AG04449 (cell line): ENCODE results near the gene PPM1J.
"Not testable (repeated sequence)": the region's sequence is repeated elsewhere in the genome, so short reads cannot be mapped to it uniquely, and the experiment has no call there.

Experiments used
- CTCF ChIA-PET: fragments of 350-600 bp; formaldehyde crosslinking; extraction: SDS; loops from one replicate; lab custom pipeline; 2021; ENCODE audit warnings: antibody characterized with exemption; lab: Yijun Ruan, JAX
- POLR2A ChIA-PET: fragments of 400-600, 350-600 bp; formaldehyde crosslinking; extraction: SDS; loops from one replicate; lab custom pipeline; 2020; ENCODE audit warnings: antibody characterized with exemption, inconsistent platforms; lab: Yijun Ruan, JAX
- DNase-seq: peaks from one replicate; pipeline ENCODE4 v3.0.0-alpha.2; 2010; ENCODE audit warnings: low read depth, low spot score
- H3K4me3 ChIP-seq: 2 replicates; pipeline ENCODE4 v1.5.1; 2011; ENCODE audit warnings: low read depth, mild to moderate bottlenecking, control low read depth, low read length
- TF ChIP-seq, protein P1 (sequence below): IDR thresholded peaks from one replicate; pipeline ENCODE4 v1.5.1; 2011; ENCODE audit warnings: mild to moderate bottlenecking, moderate library complexity, low read length, control low read depth, inconsistent platforms; ENCODE audit not compliant: insufficient read depth; ENCODE audit errors: missing control alignments

PPM1J gene

DNA sequence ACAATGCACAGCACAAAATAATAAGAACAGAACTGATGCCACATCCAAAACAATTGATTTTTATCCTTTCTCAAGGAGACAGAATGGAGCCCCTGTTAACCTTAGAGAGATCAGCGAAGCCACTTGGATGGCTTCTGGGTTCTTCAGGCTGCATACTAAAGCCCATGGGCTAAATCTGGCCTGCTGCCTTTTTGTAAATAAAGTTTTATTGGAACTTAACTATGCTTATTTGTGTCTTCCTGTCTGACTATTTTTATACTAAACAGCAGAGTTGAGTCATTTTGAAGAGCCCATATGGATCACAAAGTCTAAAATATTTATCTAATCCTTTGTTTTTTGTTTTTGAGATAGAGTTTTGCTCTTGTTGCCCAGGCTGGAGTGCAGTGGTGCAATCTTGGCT is 16.3 kb upstream of the PPM1J start:
- TF ChIP-seq, protein P1, sequence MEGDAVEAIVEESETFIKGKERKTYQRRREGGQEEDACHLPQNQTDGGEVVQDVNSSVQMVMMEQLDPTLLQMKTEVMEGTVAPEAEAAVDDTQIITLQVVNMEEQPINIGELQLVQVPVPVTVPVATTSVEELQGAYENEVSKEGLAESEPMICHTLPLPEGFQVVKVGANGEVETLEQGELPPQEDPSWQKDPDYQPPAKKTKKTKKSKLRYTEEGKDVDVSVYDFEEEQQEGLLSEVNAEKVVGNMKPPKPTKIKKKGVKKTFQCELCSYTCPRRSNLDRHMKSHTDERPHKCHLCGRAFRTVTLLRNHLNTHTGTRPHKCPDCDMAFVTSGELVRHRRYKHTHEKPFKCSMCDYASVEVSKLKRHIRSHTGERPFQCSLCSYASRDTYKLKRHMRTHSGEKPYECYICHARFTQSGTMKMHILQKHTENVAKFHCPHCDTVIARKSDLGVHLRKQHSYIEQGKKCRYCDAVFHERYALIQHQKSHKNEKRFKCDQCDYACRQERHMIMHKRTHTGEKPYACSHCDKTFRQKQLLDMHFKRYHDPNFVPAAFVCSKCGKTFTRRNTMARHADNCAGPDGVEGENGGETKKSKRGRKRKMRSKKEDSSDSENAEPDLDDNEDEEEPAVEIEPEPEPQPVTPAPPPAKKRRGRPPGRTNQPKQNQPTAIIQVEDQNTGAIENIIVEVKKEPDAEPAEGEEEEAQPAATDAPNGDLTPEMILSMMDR = no peak

DNA sequence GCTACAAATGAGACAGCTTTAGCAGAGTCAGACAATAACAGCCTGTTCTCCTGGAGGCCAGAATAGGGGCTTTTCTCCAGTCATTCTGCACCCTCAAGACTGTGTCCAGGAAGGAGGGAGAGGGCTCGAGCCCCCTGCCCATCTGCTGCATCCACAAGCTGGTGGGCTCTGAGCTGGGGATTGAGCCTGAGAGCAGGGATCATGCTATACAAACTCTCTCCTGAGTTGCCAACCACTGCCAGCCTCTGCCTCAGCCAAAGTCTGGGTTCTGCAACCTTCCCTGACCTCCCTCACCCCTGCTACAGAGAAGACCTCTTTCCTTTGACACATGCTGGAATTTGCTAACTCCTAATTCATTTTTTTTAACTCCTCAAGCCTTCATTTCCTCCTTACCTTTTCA is 14.8 kb upstream of the PPM1J start:
- ChIA-PET POLR2A (no interaction called here), CTCF (interaction anchor here (1.0 to 7.4 kb wide), 6 partner anchors 8 to 79 kb away, joined by 3 to 132 read pairs (median 6); partner anchors contain the start of gene PPM1J)
- no peak for DNase-seq
- TF ChIP-seq, protein P1 = no peak
- no peak overlapping the region for H3K4me3 ChIP-seq

More for the DNA sequence above, 16.3 kb upstream of the PPM1J start:
- ChIA-PET CTCF (interaction anchor here (1.0 to 7.4 kb wide), 3 partner anchors 13 to 73 kb away, joined by 3 to 132 read pairs (median 22); partner anchors contain the start of gene PPM1J), POLR2A (no interaction called here)
- DNase-seq = no peak
- H3K4me3 ChIP-seq = no peak overlapping the region

DNA sequence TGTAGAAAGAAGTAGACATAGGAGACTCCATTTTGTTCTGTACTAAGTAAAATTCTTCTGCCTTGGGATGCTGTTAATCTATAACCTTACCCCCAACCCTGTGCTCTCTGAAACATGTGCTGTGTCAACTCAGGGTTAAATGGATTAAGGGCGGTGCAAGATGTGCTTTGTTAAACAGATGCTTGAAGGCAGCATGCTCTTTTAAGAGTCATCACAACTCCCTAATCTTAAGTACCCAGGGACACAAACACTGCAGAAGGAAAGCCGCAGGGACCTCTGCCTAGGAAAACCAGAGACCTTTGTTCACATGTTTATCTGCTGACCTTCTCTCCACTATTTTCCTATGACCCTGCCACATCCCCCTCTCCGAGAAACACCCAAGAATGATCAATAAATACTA is 13.9 kb upstream of the PPM1J start:
- H3K4me3 ChIP-seq, DNase-seq, POLR2A ChIA-PET: not testable (repeated sequence)
- CTCF ChIA-PET = interaction anchor here (1.8 to 7.4 kb wide), 3 partner anchors 9 to 73 kb away, joined by 6 to 132 read pairs (median 40); partner anchors contain the start of gene PPM1J

DNA sequence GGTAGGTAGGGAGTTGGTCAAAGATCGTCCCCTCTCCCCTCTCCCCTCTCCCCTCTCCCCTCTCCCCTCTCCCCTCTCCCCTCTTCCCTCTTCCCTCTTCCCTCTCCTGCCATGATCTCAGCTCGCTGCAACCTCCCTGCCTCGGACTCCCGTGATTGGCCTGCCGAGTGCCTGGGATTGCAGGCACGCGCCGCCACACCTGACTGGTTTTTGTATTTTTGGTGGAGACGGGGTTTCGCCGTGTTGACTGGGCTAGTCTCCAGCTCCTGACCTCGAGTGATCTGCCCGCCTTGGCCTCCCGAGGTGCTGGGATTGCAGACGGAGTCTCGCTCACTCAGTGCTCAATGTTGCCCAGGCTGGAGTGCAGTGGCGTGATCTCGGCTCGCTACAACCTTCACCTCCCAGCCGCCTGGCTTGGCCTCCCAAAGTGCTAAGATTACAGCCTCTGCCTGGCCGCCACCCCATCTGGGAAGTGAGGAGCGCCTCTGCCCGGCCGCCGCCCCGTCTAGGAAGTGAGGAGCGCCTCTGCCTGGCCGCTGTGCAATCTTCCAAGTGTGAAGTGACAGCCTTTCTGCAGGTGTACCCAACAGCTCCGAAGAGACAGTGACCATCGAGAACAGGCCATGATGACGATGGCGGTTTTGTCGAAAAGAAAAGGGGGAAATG is 13.3 kb upstream of the PPM1J start:
- DNase-seq, POLR2A ChIA-PET, H3K4me3 ChIP-seq: not testable (repeated sequence)
- CTCF ChIA-PET = interaction anchor here (3.5 to 7.4 kb wide), 3 partner anchors 10 to 74 kb away, joined by 21 to 132 read pairs (median 40); partner anchors contain the start of gene PPM1J

DNA sequence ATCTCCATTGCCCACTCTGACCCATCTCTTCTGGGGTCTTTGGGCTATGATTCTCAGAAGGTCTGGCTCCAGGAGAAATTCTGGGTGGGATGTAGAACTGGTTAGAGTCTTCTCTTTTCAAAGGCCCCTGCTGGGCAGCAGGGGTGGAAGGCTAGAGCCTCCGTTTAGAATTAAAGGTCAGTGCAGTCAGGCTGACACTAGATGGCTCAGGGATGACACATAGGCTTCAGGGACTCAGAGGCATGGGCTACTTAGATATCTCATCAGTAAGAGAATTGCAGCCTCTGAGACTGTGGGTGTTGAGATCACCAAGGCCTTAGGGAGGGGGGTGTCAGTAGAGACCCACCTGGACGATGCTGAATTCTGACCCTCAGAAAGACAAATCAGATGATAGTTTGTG is 12.6 kb upstream of the PPM1J start:
- CTCF ChIA-PET = interaction anchor here (1.5 to 7.4 kb wide), 5 partner anchors 9 to 345 kb away, joined by 4 to 132 read pairs (median 21); partner anchors contain the start of gene PPM1J
- DNase-seq = no peak
- TF ChIP-seq, protein P1 = no peak
- H3K4me3 ChIP-seq = no peak overlapping the region
- POLR2A ChIA-PET = no interaction called here

DNA sequence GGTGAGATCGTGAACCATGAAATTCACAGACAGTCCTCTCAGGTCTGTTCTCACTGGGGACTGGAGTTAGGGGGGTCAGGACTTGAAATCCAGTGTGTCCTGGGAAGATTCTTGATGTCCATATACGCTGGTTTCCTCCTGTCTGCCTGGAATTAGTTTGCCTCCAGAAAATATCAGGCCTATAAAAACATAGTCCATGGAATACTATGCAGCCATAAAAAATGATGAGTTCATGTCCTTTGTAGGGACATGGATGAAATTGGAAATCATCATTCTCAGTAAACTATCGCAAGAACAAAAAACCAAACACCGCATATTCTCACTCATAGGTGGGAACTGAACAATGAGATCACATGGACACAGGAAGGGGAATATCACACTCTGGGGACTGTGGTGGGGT is 9.1 kb upstream of the PPM1J start:
- POLR2A ChIA-PET, DNase-seq, H3K4me3 ChIP-seq: not testable (repeated sequence)
- CTCF ChIA-PET = interaction anchor here (7.4 to 11.1 kb wide), 3 partner anchors 6 to 79 kb away, joined by 132 to 1029 read pairs (median 264); partner anchors contain the start of gene PPM1J

DNA sequence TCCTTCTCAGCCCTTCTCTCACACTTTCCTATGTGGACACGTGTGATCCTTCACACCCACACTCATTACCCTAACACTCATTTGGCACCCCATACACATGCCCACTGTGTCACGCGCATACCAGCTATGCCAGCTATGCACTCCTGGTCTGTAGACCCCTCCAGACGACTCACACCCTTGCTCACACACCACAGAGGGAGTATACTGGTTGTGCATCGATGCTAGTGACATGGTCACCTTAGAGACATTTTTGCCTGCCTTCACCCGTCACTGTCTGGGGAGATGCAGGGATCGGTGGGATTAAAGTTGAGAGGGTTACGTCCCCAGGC is 8.3 kb upstream of the PPM1J start:
- H3K4me3 ChIP-seq = no peak overlapping the region
- ChIA-PET CTCF (interaction anchor here (1.1 to 11.1 kb wide), 5 partner anchors 10 to 349 kb away, joined by 6 to 1029 read pairs (median 10); partner anchors contain the start of genes LRIG2 and RHOC), POLR2A (no interaction called here)
- DNase-seq = no peak
- TF ChIP-seq, protein P1 = no peak
